TTC549 (cell line): ENCODE results near the gene SMG6.
"Not testable (repeated sequence)": the region's sequence is repeated elsewhere in the genome, so short reads cannot be mapped to it uniquely, and the experiment has no call there.

Experiments used
- FAIRE-seq: peaks from 2 replicates; lab custom pipeline; 2012; peaks lifted over from hg19 to GRCh38; lab: Jason Lieb, UNC

SMG6 gene

GRCh38 chr17:2024572-2025219 lies 278.9 kb downstream of the SMG6 start:
- FAIRE-seq = no peak

DNA sequence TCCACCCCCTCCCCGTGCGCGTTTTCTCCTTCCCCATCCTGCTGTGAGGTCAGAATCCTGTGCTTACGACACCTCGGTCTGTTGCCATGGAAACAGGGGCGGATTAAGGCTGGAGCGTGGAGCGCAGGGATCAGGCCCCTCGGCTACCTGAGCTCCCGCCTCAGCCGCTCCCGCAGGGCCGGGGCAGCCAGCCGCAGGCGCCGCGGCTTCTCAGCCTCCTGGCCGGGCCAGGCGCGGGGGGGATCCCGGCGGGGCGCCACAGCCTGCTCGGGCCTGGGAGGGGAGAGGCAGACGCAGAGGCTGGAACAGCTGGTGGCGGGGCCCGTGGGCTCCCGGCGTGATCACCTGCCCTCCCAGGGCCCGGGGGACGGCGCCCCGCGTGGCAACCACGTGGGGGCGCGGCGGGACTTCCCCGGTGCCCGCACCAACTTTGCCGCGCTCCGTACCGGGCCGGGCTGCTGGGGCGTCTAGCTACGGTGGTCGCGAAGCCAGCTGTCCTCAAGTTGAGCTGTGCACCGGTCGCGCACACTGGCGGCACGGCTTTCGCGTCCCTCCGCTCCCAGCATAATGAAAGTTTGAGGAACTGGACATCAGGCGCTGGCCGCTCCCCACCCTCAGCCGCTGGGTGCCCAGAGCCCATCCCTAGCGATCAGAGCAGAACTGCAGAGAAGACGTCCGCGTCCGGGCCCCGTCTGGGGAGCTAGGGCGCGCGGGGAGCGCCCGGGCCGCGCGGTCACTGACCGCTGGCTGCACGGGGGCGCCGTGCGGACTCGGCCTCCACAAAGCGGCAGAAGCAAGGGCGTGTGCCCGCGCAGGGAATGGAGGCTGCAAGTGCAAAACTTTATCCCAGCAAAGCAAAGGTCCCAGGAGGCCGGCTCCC lies 279.7 kb downstream of the SMG6 start:
- no peak for FAIRE-seq

DNA sequence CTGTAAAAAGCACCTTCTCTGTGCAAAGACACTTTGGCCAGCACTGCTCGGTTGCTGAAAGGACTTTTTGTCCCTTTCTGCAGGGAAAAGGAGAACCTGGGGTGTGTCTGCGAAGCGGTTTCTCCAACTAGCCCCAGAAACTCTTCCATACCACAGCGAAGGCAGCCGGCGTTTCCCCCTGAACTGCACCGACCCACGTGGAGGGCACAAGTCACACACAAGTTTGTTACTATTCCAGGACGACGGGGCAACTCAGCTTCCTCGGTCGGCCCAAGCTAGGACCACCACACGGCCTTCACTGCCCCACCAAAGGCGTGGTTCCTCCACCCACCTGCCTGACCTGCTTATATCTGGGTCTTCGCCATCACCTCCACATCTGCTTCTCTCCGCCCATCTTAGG lies 280.3 kb downstream of the SMG6 start:
- FAIRE-seq = no peak

DNA sequence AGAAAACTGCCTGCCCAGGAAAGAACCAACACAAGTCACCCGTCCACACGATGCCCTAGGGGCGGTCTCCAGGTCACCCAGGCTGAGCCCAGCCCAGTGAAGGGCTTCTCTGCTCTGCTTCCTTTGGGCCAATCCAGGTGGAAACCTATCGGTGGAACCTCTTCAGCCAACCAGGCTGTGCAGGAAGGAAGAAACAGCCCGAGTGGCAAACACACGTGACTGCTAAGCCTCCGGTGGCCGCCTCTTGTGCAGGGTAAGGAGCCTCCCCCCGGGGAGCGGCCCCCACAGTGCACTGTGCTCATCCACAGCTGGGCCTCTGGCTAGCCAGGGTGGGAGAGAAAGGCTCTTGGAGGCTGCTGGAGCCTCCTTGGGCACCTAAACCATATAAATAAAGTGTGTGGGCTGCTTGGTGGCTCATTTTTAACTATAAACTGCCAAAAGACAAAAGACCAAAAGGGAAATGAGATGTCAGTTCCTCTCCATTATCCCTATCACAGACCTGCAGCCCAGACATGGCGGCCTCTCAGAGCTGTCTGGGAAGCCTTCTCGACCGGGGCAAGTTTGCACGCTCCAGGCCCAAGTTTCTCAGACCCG lies 280.8 kb downstream of the SMG6 start:
- FAIRE-seq = no peak

DNA sequence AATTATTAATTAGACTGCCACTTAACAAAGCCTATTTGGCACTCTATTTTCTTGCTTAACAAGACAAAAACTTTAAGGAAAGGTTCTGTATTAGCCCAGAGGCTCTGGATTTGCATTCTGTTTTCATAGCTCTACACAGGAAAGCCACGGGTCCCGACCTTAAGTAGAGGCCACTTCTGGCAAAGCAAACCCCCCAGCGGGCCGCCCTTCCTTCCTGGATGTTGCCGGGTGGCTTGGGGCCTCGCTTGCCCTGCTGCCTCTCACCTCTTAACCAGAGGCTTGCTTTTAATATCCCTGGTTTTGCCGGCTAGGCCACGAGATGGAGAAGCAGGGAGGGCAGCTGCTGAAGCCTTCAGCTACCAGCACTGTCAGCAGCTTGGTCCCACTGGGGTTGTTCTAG lies 282.9 kb downstream of the SMG6 start:
- FAIRE-seq = no peak

- no peak for FAIRE-seq
These were observed 283.9 kb downstream of the SMG6 start for GRCh38 chr17:2019723-2020122.

- FAIRE-seq = no peak
These were observed 284.7 kb downstream of the SMG6 start for GRCh38 chr17:2018716-2019510.

GRCh38 chr17:2017274-2017941 lies 286.2 kb downstream of the SMG6 start:
- no peak for FAIRE-seq

- no peak for FAIRE-seq
These were observed 287.1 kb downstream of the SMG6 start for GRCh38 chr17:2016494-2016893.

GRCh38 chr17:2015314-2015713 lies 288.3 kb downstream of the SMG6 start:
- FAIRE-seq = no peak

- no peak for FAIRE-seq
These were observed 289.6 kb downstream of the SMG6 start for GRCh38 chr17:2013994-2014317.

DNA sequence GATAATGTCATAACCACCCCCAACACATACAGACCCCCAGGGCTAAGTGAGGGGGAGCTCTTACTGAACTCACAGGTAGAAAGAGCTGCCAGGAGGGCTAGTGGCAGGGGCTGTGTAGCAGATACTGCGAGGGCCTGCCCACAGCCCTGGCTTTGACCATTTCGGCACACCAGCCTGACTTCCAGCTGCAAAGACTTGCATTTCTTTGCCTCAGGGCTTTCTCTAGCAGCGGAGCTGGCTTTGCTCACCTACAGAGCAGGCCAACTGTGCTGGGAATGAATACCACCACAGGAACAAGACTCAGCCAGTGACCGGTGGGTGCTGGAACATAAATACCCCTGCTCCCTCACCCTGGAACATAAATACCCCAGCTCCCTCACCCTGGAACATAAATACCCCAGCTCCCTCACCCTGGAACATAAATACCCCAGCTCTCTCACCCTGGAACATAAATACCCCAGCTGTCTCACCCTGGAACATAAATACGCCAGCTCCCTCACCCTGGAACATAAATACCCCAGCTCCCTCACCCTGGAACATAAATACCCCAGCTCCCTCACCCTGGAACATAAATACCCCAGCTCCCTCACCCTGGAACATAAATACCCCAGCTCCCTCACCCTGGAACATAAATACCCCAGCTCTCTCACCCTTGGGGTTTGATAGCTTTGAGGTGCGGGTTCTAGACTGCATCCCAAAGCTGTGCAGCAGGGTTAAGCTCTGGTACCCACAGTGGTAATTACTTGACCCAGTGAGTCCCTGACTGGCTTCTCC lies 290.2 kb downstream of the SMG6 start:
- not testable (repeated sequence) for FAIRE-seq

DNA sequence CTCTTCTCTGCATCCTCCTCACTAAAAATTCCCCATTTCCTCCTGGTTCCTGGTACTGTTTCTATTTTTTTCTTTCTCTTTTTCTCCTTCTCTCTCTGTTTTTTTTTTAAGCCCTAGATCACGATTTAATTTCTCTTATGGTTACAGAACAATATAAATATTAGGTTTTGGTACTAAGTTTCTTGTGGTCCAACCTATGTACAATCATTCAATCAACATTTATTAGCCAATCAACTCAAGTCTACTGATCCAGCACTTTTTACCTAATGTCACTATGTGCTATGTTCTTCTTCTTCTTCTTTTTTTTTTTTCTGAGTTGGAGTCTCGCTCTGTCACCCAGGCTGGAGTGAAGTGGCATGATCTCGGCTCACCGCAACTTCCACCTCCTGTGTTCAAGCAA lies 291.1 kb downstream of the SMG6 start:
- FAIRE-seq = no peak

GRCh38 chr17:2011411-2012371 lies 291.9 kb downstream of the SMG6 start:
- no peak for FAIRE-seq
